DND-41 (cell line): Measurements from ENCODE around the gene DYNC1I1.

Experiments
- ATAC-seq: fragments of 200-7000 bp; cut with Tn5 transposase; 3 replicates; pipeline ENCODE4 v1.9.1; 2021; ENCODE audit warnings: low read depth; ENCODE audit not compliant: insufficient read depth
- DNase-seq: peaks from one replicate; pipeline ENCODE4 v3.0.0-alpha.2; 2020
- H2AFZ ChIP-seq: 2 replicates; pipeline ENCODE4 v1.6.0; 2012; ENCODE audit warnings: low read depth, low read length
- H3K27ac ChIP-seq: 2 replicates; pipeline ENCODE4 v1.5.1; 2012; ENCODE audit warnings: low read length, inconsistent platforms
- H3K27me3 ChIP-seq: fragments of 200-600 bp; sonication (generic); 2 replicates; pipeline ENCODE4 v1.6.0; 2012; ENCODE audit warnings: low read length, mild to moderate bottlenecking, inconsistent platforms; ENCODE audit not compliant: insufficient read depth, poor library complexity
- H3K36me3 ChIP-seq: 2 replicates; pipeline ENCODE4 v1.5.1; 2012; ENCODE audit warnings: low read length, inconsistent platforms; ENCODE audit not compliant: insufficient read depth
- H3K4me1 ChIP-seq: 2 replicates; pipeline ENCODE4 v1.5.1; 2012; ENCODE audit warnings: mild to moderate bottlenecking, low read length; ENCODE audit not compliant: insufficient read depth
- H3K4me2 ChIP-seq: 2 replicates; pipeline ENCODE4 v1.6.0; 2012; ENCODE audit warnings: mild to moderate bottlenecking, moderate library complexity, low read length, inconsistent platforms; ENCODE audit not compliant: insufficient read depth
- H3K4me3 ChIP-seq, 2 experiments: fragments of 200-600 bp in 1 of 2; shearing (Covaris generic) in 1 of 2; 2 replicates each; pipeline ENCODE4 v1.5.1; 2012 to 2016; ENCODE audit warnings: inconsistent platforms in 2 of 2, low read length in 2 of 2, mild to moderate bottlenecking in 2 of 2, low read depth in 1 of 2, moderate library complexity in 1 of 2
- H3K79me2 ChIP-seq: 2 replicates; pipeline ENCODE4 v1.6.0; 2012; ENCODE audit warnings: low read length, inconsistent platforms; ENCODE audit not compliant: insufficient read depth
- H3K9ac ChIP-seq: 2 replicates; pipeline ENCODE4 v1.6.0; 2012; ENCODE audit warnings: low read depth, mild to moderate bottlenecking, inconsistent platforms, low read length, moderate library complexity
- H3K9me3 ChIP-seq: 2 replicates; pipeline ENCODE4 v1.5.1; 2012; ENCODE audit warnings: low read length, moderate library complexity, mild to moderate bottlenecking, inconsistent platforms; ENCODE audit not compliant: insufficient read depth, severe bottlenecking
- H4K20me1 ChIP-seq: 2 replicates; pipeline ENCODE4 v1.6.0; 2012; ENCODE audit warnings: low read length; ENCODE audit not compliant: insufficient read depth
- CTCF ChIP-seq: IDR thresholded peaks from 2 replicates; pipeline ENCODE4 v1.5.1; 2012; ENCODE audit warnings: borderline replicate concordance, low read length, moderate library complexity, mild to moderate bottlenecking; ENCODE audit not compliant: poor library complexity, severe bottlenecking; ENCODE audit errors: extremely low read depth
- EZH2 ChIP-seq: IDR thresholded peaks from 3 replicates; pipeline ENCODE4 v1.6.1; 2012; ENCODE audit warnings: borderline replicate concordance, low read depth, mild to moderate bottlenecking, moderate library complexity, low read length, inconsistent platforms; ENCODE audit not compliant: severe bottlenecking

Gene DYNC1I1

GRCh38 chr7:95796617-95797016 is 24.3 kb downstream of the DYNC1I1 start:
- no peaks in the 10 kb centered on the region for H3K27me3 ChIP-seq
- no peak overlapping the region for H2AFZ ChIP-seq
- no peak for ATAC-seq

GRCh38 chr7:95798401-95798930 is 26.1 kb downstream of the DYNC1I1 start:
- DNase-seq, result no peak
- no peak overlapping the region for H3K4me2 ChIP-seq

More at GRCh38 chr7:95796617-95797016, 24.3 kb downstream of the DYNC1I1 start:
- no peak for DNase-seq
- Histone ChIP-seq H3K9ac (no peak overlapping the region), H3K27ac (no peak overlapping the region), H3K9me3 (no peaks in the 10 kb centered on the region), H3K79me2 (no peaks in the 10 kb centered on the region), H3K4me3 (no peak overlapping the region), H3K4me1 (no peaks in the 10 kb centered on the region), H3K36me3 (no peaks in the 10 kb centered on the region), H4K20me1 (no peaks in the 10 kb centered on the region), H3K4me2 (no peak overlapping the region)
- TF ChIP-seq EZH2 (no peak), CTCF (no peak)

GRCh38 chr7:95800787-95801186 is 28.4 kb downstream of the DYNC1I1 start:
- H3K4me2 ChIP-seq, result no peak overlapping the region
- no peaks in the 10 kb centered on the region for H3K4me1 ChIP-seq
- no peaks in the 10 kb centered on the region for H3K9me3 ChIP-seq
- no peaks in the 10 kb centered on the region for H3K36me3 ChIP-seq
- no peak overlapping the region for H3K27ac ChIP-seq
- DNase-seq (no peak), ATAC-seq (no peak)
- H3K4me3 ChIP-seq, result no peak overlapping the region
- no peaks in the 10 kb centered on the region for H3K27me3 ChIP-seq
- no peak overlapping the region for H3K9ac ChIP-seq
- TF ChIP-seq EZH2, result no peak
- TF ChIP-seq CTCF, result no peak
- H3K79me2 ChIP-seq, result no peaks in the 10 kb centered on the region
- H4K20me1 ChIP-seq, result no peaks in the 10 kb centered on the region
- no peak overlapping the region for H2AFZ ChIP-seq

More at GRCh38 chr7:95798401-95798930, 26.1 kb downstream of the DYNC1I1 start:
- H3K4me3 ChIP-seq, result no peak overlapping the region
- H3K27ac ChIP-seq, result no peak overlapping the region
- H2AFZ ChIP-seq, result no peak overlapping the region
- H3K9ac ChIP-seq, result no peak overlapping the region
- H3K36me3 ChIP-seq, result no peaks in the 10 kb centered on the region
- H3K79me2 ChIP-seq, result no peaks in the 10 kb centered on the region
- no peaks in the 10 kb centered on the region for H3K4me1 ChIP-seq
- H3K9me3 ChIP-seq, result no peaks in the 10 kb centered on the region
- no peak for ATAC-seq
- H3K27me3 ChIP-seq, result no peaks in the 10 kb centered on the region
- TF ChIP-seq EZH2, result no peak
- no peak for TF ChIP-seq CTCF
- H4K20me1 ChIP-seq, result no peaks in the 10 kb centered on the region
